Measurements from ENCODE around the gene PIGV. TPM values are rescaled to one million over a fixed set of nuclear protein-coding genes. Genes with fewer than 3 reads are reported as not detected.
A peak's percentile ranks its signal among the peaks of the same experiment; 100 is the strongest.

PIGV gene
- polyA plus RNA-seq, 1 donor (not counting 4 experiments of a cell fraction or from before 2014, with no cell fraction given), result 14.2 TPM

GRCh38 chr1:26740023-26740634, 47.6 kb upstream of the PIGV start:
- Histone ChIP-seq H4K20me1 (ENCODE audit: control insufficient read depth, extremely low read depth, insufficient read depth, low read length) (no peaks in the 10 kb centered on the region), H3K9ac (ENCODE audit: control insufficient read depth, extremely low read depth, insufficient read depth, low read length) (no peak overlapping the region), H3K9me1 (ENCODE audit: control insufficient read depth, extremely low read depth, insufficient read depth, low read length) (no peaks in the 10 kb centered on the region), H3K27ac (ENCODE audit: control insufficient read depth, insufficient read depth, low read length) (no peak overlapping the region), H3K4me1 (ENCODE audit: control insufficient read depth, extremely low read depth, insufficient read depth, low read length) (peaks cover 15% of the 10 kb centered on the region), H3K36me3 (ENCODE audit: control insufficient read depth in 2 of 2, extremely low read depth in 1 of 2, insufficient read depth in 2 of 2, low read length in 2 of 2) (peaks cover 30 to 38% of the 10 kb centered on the region in 2 experiments), H2AFZ (ENCODE audit: control insufficient read depth, low read length) (no peak overlapping the region), H3K4me2 (ENCODE audit: control insufficient read depth, extremely low read depth, insufficient read depth, low read depth, low read length) (no peak overlapping the region), H3K9me3 (ENCODE audit: control insufficient read depth, low read depth, low read length) (no peaks in the 10 kb centered on the region), H3K27me3 (ENCODE audit: control insufficient read depth, extremely low read depth, insufficient read depth, low read length) (no peaks in the 10 kb centered on the region), H3K79me2 (ENCODE audit: control insufficient read depth, insufficient read depth, low read length) (peaks cover 37% of the 10 kb centered on the region), H3K4me3 (ENCODE audit: control insufficient read depth in 2 of 3, extremely low read depth in 1 of 3, insufficient read depth in 2 of 3, low read depth in 1 of 3, low read length in 3 of 3) (no peak overlapping the region)
- FAIRE-seq, result peak; percentile 13
- dilution Hi-C loops (cut with MboI; ENCODE audit: extremely low pct_ligation_motif_present, low sequenced_read_pairs), result no loop called here
- no peak for DNase-seq (ENCODE audit: low read depth, low spot score)
- no peak for TF ChIP-seq CTCF (optimal IDR thresholded peaks at IDR 0.05 in 1 of 3, IDR thresholded peaks at IDR 0.05 in 1 of 3, conservative IDR thresholded peaks at IDR 0.05 in 1 of 3; ENCODE audit: extremely low read depth in 1 of 3, insufficient read depth in 2 of 3, low read length in 3 of 3)
- TF ChIP-seq EZH2 (IDR thresholded peaks at IDR 0.05; ENCODE audit: low read length), result no peak

- Histone ChIP-seq H4K20me1 (ENCODE audit: control insufficient read depth, extremely low read depth, insufficient read depth, low read length) (no peaks in the 10 kb centered on the region), H3K4me2 (ENCODE audit: control insufficient read depth, extremely low read depth, insufficient read depth, low read depth, low read length) (no peak overlapping the region), H3K79me2 (ENCODE audit: control insufficient read depth, insufficient read depth, low read length) (peaks cover 38% of the 10 kb centered on the region), H3K27me3 (ENCODE audit: control insufficient read depth, extremely low read depth, insufficient read depth, low read length) (no peaks in the 10 kb centered on the region), H3K27ac (ENCODE audit: control insufficient read depth, insufficient read depth, low read length) (no peak overlapping the region), H3K9me3 (ENCODE audit: control insufficient read depth, low read depth, low read length) (no peaks in the 10 kb centered on the region), H2AFZ (ENCODE audit: control insufficient read depth, low read length) (no peak overlapping the region), H3K4me3 (ENCODE audit: control insufficient read depth in 2 of 3, extremely low read depth in 1 of 3, insufficient read depth in 2 of 3, low read depth in 1 of 3, low read length in 3 of 3) (no peak overlapping the region), H3K36me3 (ENCODE audit: control insufficient read depth in 2 of 2, extremely low read depth in 1 of 2, insufficient read depth in 2 of 2, low read length in 2 of 2) (peaks cover 26 to 35% of the 10 kb centered on the region in 2 experiments), H3K9ac (ENCODE audit: control insufficient read depth, extremely low read depth, insufficient read depth, low read length) (no peak overlapping the region), H3K9me1 (ENCODE audit: control insufficient read depth, extremely low read depth, insufficient read depth, low read length) (no peaks in the 10 kb centered on the region), H3K4me1 (ENCODE audit: control insufficient read depth, extremely low read depth, insufficient read depth, low read length) (peaks cover 16% of the 10 kb centered on the region)
- DNase-seq (ENCODE audit: low read depth, low spot score) (no peak), FAIRE-seq (no peak)
- dilution Hi-C loops (cut with MboI; ENCODE audit: extremely low pct_ligation_motif_present, low sequenced_read_pairs), result no loop called here
- TF ChIP-seq EZH2 (IDR thresholded peaks at IDR 0.05; ENCODE audit: low read length) (no peak), CTCF (optimal IDR thresholded peaks at IDR 0.05 in 1 of 3, IDR thresholded peaks at IDR 0.05 in 1 of 3, conservative IDR thresholded peaks at IDR 0.05 in 1 of 3; ENCODE audit: extremely low read depth in 1 of 3, insufficient read depth in 2 of 3, low read length in 3 of 3) (no peak)
Measured at GRCh38 chr1:26740952-26741351, 46.8 kb upstream of the PIGV start.
